ENCODE data around the gene POU3F4. TPM values are rescaled to one million over a fixed set of nuclear protein-coding genes. Genes with fewer than 3 reads are reported as not detected.

The POU3F4 gene
- not detected for total RNA-seq
- long read RNA-seq, result 0 reads

- no peak for DNase-seq (ENCODE audit: low spot score)
Measured at GRCh38 chrX:83508006-83508405, at the start of gene POU3F4. Gene POU3F4, plus strand, starts transcription at chrX:83508290. Its CDS starts 35 bp downstream, at chrX:83508325.

GRCh38 chrX:83469551-83469950 is 38.5 kb upstream of the POU3F4 start:
- no peak for DNase-seq (ENCODE audit: low spot score)

DNA sequence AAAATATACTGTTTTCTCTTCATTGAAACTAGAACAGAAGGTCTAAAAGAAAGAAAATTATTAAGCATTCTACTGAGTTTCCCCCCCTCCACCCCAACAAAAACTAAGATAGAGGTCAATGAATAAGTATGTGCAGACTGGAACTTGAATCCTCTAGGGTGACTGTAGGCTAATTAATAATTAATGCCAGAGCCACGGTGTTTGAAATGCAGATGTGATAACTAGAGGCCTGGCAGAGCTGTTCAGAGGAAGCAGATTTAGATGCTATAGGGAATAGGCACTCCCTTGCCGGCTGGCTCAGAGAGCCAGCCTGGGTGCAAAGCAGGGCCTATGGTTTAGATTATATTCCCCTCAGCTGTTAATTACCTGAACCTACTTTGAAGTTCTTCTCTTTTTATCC is 12.2 kb upstream of the POU3F4 start:
- no peak for DNase-seq (ENCODE audit: low spot score)

GRCh38 chrX:83501003-83501402 is 7.1 kb upstream of the POU3F4 start:
- DNase-seq (ENCODE audit: low spot score), result no peak

GRCh38 chrX:83501530-83501929 is 6.6 kb upstream of the POU3F4 start:
- DNase-seq (ENCODE audit: low spot score), result no peak

- DNase-seq (ENCODE audit: low spot score), result no peak
Measured at GRCh38 chrX:83504721-83505479, 3.2 kb upstream of the POU3F4 start.

DNA sequence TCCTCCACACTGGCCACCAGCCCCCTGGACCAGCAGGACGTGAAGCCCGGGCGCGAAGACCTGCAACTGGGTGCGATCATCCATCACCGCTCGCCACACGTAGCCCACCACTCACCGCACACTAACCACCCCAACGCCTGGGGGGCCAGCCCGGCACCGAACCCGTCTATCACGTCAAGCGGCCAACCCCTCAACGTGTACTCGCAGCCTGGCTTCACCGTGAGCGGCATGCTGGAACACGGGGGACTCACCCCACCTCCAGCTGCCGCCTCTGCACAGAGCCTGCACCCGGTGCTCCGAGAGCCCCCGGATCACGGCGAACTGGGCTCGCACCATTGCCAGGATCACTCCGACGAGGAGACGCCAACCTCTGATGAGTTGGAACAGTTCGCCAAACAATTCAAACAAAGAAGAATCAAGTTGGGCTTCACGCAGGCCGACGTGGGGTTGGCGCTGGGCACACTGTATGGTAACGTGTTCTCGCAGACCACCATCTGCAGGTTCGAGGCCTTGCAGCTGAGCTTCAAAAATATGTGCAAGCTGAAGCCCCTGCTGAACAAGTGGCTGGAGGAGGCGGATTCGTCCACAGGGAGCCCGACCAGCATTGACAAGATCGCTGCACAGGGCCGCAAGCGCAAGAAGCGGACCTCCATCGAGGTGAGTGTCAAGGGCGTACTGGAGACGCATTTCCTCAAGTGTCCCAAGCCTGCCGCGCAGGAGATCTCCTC is 600 bp downstream of the POU3F4 start:
- no peak for DNase-seq (ENCODE audit: low spot score)

DNA sequence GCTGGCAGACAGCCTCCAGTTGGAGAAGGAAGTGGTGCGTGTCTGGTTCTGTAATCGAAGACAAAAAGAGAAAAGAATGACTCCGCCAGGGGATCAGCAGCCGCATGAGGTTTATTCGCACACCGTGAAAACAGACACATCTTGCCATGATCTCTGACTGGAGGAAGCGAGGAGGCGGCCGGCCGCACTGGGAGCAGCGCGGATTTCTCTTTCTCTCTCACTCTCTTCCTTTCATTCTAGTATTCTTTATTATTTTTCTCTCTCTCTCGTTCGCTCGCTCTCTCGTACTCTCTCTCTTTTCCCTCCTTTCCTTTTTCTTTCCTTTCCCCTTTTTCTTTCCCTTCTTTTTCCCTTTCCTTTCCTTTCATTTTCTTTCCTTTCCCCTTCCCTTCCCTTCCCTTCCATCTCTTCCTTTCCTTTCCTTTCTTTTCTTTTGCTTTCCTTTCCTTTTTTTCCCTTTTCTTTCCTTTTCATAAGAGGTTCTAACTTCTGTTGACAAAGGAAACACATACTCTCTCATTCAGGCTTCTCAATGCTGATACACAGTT is 1.2 kb downstream of the POU3F4 start:
- no peak for DNase-seq (ENCODE audit: low spot score)

DNA sequence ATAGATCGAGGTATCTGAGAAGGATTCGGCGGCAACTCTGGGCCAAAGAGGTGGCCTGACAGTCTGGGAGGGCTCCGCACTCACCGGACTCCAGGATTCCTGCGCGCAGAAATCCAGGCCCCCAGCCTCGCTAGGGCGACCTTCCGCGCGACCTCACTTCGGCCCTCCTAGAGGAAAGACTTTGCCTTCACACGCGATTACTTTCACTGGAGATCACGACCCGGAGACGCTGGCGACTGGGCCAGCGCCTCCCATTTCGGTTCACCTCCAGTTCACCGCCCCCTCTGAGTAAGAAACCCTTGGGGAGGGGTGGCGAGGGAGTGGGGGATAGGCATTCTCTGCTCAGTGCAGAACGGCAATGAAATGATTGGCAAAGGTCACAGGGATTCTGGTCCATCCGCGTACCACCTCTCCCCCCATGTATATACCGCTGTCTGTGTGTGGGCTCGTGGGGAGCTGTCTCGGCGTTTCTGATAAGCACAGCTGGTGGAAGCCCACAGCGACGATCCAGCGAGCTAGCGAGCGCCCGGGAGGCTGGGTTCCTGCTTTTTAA is 2.5 kb downstream of the POU3F4 start:
- DNase-seq (ENCODE audit: low spot score), result peak; percentile 59

DNA sequence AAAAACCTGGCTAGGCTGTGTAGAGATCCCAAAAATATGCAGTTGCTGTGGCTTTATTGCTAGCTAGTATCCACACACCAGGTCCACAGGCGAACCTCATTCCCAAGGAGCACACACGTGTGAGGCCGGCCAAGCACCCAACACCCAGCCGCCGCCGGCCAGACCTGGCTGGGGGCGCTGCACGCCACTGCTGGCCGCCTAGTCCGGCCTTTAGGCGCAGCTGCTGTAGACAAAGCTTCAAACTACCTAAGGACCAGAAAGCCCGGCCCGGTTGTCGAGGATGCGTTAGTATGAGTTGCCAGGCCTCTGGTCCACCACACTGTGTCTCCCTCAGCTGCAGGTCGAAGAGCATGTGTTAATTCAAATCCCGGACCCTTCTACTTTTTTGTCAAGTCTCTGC is 3.1 kb downstream of the POU3F4 start:
- DNase-seq (ENCODE audit: low spot score), result peak; percentile 85

- DNase-seq (ENCODE audit: low spot score), result no peak
Measured at GRCh38 chrX:83512111-83512510, 4.0 kb downstream of the POU3F4 start.

DNA sequence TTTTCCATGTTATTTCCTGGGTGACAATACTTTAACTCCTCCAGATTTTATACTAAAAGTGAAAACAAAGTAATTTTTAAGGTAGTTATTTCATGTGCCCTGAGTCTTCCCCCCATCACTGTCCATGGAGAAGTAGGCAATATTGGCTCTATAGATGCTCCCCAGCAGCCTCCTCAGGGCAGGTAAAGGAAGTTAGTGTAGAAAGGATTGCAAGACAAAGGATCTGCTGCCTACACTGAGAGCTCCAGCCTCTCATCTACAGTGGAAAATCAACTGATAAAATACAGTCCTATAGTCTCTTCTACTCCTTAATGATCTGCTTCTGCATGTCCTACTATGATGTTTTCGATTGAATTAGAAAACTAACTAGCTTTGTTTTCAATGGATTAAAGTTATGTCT is 8.5 kb downstream of the POU3F4 start:
- no peak for DNase-seq (ENCODE audit: low spot score)

DNA sequence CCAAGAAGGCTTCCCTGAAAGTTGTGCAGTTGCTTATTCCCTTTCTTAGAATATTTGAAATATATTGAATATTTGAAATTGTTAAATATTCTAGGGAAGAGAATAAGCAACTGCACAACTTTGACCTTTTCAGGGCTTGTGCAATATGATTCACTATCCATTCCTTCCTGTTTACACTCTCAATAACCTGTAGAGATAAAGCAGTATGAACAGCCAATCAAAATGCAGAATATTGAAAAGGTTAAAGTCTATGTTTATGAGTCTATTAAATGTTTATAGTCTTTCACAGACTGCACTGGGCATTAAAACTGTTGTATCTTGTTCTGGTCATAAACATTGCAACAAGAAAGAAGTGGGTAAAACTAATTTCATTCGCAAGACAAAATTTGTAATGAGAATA is 13.8 kb downstream of the POU3F4 start:
- DNase-seq (ENCODE audit: low spot score), result no peak

GRCh38 chrX:83529950-83530349 is 21.9 kb downstream of the POU3F4 start:
- DNase-seq (ENCODE audit: low spot score), result no peak

DNA sequence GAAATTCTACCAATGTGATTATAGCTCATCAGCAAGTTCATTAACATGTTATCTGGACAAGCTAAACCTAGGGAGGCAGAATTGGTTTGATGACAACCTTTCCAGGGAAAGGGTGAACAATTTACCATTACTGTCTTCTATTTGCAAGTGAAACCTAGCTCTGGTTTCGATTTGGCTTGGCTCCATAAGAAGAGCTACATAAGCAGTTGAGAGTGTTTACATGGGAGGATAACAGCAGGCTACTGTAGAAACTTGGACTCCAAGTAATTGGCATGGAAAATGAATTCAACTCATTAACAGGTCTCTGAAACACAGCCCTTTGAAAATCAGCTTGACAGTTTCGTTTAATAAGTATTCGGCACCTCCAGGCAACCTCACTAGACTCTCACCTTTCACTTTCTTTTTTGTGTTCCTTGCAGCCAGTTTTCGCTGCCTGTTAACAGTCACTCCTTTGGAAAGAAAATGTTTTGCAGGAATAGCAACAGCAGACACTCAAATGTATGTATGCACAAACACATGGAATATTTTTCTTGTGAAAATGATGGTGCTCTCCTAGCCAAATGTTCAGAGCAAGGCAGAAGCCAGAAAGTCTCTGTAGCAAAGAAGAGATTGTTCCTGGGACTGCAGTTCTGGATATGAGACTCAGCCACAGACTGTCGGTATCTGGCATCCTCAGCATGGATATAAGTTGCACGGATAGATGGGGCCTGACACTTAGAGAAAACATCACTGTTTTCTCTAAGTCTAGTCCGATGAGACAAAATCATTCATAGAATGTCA is 27.5 kb downstream of the POU3F4 start:
- DNase-seq (ENCODE audit: low spot score), result no peak

Measured in mesenteric fat pad (tissue), 1 donor.